ENCODE measurements around the gene FAM222B. TPM values are rescaled to one million over a fixed set of nuclear protein-coding genes. Genes with fewer than 3 reads are reported as not detected.

The FAM222B gene
- total and polyA plus RNA-seq, 9 of the 15 experiments (the other 6 are each of a cell fraction or from before 2014, with no cell fraction given) = 4.0 to 34.6 (median 7.5) TPM

DNA sequence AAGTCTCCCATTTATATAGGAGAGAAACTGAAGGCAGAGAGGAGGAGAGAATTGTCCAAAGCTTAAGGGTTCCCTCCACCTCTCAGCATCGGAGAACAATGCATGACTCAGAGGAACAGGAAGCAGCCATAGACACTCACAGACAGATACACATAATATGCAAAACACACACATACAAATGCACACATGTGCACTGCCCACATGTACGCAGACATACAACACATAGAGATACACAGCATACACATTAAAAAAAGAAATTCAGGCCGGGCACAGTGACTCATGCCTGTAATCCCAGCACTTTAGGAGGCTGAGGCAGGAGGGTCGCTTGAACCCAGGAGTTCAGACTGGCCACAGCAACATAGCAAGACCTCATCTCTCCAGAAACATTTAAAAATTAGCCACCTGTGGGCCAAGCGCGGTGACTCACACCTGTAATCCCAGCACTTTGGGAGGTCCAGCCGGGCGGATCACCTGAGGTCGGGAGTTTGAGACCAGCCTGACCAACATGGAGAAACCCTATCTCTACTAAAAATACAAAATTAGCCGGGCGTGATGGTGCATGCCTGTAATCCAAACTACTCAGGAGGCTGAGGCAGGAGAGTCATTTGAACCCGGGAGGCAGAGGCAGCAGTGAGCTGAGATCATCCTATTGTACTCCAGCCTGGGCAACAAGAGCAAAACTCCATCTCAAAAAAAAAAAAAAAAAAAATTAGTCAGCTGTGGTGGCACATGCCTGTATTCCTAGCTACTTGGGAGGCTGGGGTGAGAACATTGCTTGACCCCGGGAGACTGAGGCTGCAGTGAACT lies 23.6 kb upstream of the FAM222B start:
- ATAC-seq (peak; percentile 17), DNase-seq (ENCODE audit: extremely low read depth in 1 of 4, low spot score in 3 of 4) (peak in 2 of 4 experiments; percentile 54 to 75), FAIRE-seq (no peak)
- 21% methylated on average over 13 of the region's 13 CpGs for whole genome bisulfite sequencing (ENCODE audit: insufficient coverage, low coverage, missing lambda C conversion rate)
- Histone ChIP-seq H2AFZ (ENCODE audit: low read depth, low read length) (peak overlapping the region; percentile 64), H3K36me3 (ENCODE audit: control insufficient read depth, insufficient read depth, low read length) (peaks cover 6% of the 10 kb centered on the region; the same call in 2 of the 3 replicates), H3K4me3 (no peak overlapping the region), H3K79me2 (ENCODE audit: control insufficient read depth, insufficient read depth, low read length) (peaks cover 36% of the 10 kb centered on the region), H3K27ac (ENCODE audit: extremely low read depth, low read depth, low read length) (peak overlapping the region; percentile 94), H3K9me1 (ENCODE audit: control insufficient read depth, insufficient read depth, low read length) (no peaks in the 10 kb centered on the region), H4K20me1 (replicated peaks; ENCODE audit: control insufficient read depth, insufficient read depth, low read length) (no peaks in the 10 kb centered on the region), H3K9me3 (replicated peaks; ENCODE audit: control insufficient read depth, insufficient read depth, low read depth, low read length) (no peaks in the 10 kb centered on the region), H3K27me3 (ENCODE audit: control insufficient read depth in 2 of 2, insufficient read depth in 2 of 2, low read length in 2 of 2) (no peaks in the 10 kb centered on the region), H3K4me1 (replicated peaks in 1 of 2; ENCODE audit: control insufficient read depth in 2 of 2, insufficient read depth in 2 of 2, low read length in 2 of 2) (peaks cover 67 to 70% of the 10 kb centered on the region in 2 experiments), H3K9ac (ENCODE audit: insufficient read depth in 1 of 2, low read depth in 2 of 2, low read length in 2 of 2) (peak overlapping the region; percentile 49 to 78; a peak in 3 of 4 replicates), H3K4me2 (ENCODE audit: insufficient read depth, low read length) (peak overlapping the region; percentile 75)
- in situ Hi-C loops (cut with MboI) = no loop called here
- BruUV-seq (replicated peaks) = no TSS peak
- intact Hi-C loops (cut with micrococcal nuclease) = no loop called here
- ChIA-PET CTCF (ENCODE audit: low intra/inter-chr PET ratio) (no interaction called here), POLR2A (interaction anchor here (0.6 to 1.5 kb wide), 19 partner anchors 8 to 139 kb away, joined by 3 to 6 read pairs (median 3); partner anchors contain the start of gene FAM222B)
- TF ChIP-seq RBM14 (IDR thresholded peaks at IDR 0.05; ENCODE audit: borderline replicate concordance, insufficient read depth, low read depth, low read length) = no peak
- TF ChIP-seq PML (IDR thresholded peaks at IDR 0.05; ENCODE audit: low read length) = no peak
- no peak for TF ChIP-seq ZNF143 (CRISPR knock-in tag; IDR thresholded peaks at IDR 0.05)
- no peak; the same call in 1 of the 2 replicates for TF ChIP-seq GTF2A2 (tag; IDR thresholded peaks at IDR 0.05)
- TF ChIP-seq ZNF23 (CRISPR knock-in tag; IDR thresholded peaks at IDR 0.05) = no peak
- TF ChIP-seq, protein P1, sequence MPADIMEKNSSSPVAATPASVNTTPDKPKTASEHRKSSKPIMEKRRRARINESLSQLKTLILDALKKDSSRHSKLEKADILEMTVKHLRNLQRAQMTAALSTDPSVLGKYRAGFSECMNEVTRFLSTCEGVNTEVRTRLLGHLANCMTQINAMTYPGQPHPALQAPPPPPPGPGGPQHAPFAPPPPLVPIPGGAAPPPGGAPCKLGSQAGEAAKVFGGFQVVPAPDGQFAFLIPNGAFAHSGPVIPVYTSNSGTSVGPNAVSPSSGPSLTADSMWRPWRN (IDR thresholded peaks at IDR 0.05; ENCODE audit: low read depth) = no peak
- no peak for TF ChIP-seq MAFK (IDR thresholded peaks at IDR 0.05; ENCODE audit: low read length)
- TF ChIP-seq POU5F1 (IDR thresholded peaks at IDR 0.05; ENCODE audit: borderline replicate concordance, low read depth, low read length, partially characterized antibody) = no peak
- no peak for TF ChIP-seq EWSR1 (IDR thresholded peaks at IDR 0.05; ENCODE audit: borderline replicate concordance, low read depth, partially characterized antibody)
- TF ChIP-seq PHF20 (IDR thresholded peaks at IDR 0.05; ENCODE audit: partially characterized antibody) = peak; percentile 78
- no peak for TF ChIP-seq CHD4 (IDR thresholded peaks at IDR 0.05; ENCODE audit: insufficient read depth, insufficient replicate concordance, low read depth, low read length, poor library complexity, severe bottlenecking)
- TF ChIP-seq, protein P2, sequence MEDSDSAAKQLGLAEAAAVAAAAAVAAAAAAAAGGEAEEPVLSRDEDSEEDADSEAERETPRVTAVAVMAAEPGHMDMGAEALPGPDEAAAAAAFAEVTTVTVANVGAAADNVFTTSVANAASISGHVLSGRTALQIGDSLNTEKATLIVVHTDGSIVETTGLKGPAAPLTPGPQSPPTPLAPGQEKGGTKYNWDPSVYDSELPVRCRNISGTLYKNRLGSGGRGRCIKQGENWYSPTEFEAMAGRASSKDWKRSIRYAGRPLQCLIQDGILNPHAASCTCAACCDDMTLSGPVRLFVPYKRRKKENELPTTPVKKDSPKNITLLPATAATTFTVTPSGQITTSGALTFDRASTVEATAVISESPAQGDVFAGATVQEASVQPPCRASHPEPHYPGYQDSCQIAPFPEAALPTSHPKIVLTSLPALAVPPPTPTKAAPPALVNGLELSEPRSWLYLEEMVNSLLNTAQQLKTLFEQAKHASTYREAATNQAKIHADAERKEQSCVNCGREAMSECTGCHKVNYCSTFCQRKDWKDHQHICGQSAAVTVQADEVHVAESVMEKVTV (CRISPR knock-in tag; IDR thresholded peaks at IDR 0.05) = no peak
- no peak; the same call in 1 of the 2 replicates for TF ChIP-seq ARID2 (IDR thresholded peaks at IDR 0.05)
- TF ChIP-seq POLR3A (IDR thresholded peaks at IDR 0.05; ENCODE audit: borderline replicate concordance, extremely low read depth, insufficient read depth, insufficient read length) = no peak
- TF ChIP-seq, protein P3, sequence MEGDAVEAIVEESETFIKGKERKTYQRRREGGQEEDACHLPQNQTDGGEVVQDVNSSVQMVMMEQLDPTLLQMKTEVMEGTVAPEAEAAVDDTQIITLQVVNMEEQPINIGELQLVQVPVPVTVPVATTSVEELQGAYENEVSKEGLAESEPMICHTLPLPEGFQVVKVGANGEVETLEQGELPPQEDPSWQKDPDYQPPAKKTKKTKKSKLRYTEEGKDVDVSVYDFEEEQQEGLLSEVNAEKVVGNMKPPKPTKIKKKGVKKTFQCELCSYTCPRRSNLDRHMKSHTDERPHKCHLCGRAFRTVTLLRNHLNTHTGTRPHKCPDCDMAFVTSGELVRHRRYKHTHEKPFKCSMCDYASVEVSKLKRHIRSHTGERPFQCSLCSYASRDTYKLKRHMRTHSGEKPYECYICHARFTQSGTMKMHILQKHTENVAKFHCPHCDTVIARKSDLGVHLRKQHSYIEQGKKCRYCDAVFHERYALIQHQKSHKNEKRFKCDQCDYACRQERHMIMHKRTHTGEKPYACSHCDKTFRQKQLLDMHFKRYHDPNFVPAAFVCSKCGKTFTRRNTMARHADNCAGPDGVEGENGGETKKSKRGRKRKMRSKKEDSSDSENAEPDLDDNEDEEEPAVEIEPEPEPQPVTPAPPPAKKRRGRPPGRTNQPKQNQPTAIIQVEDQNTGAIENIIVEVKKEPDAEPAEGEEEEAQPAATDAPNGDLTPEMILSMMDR (IDR thresholded peaks at IDR 0.05 in 2 of 3, conservative IDR thresholded peaks at IDR 0.05 in 1 of 3; ENCODE audit: insufficient read depth in 2 of 3, low read depth in 1 of 3, low read length in 3 of 3) = no peak
- TF ChIP-seq PHF8 (IDR thresholded peaks at IDR 0.05; ENCODE audit: borderline replicate concordance, low read length) = no peak

All from K562 (cell line).